A549 (cell line): ENCODE results near the gene ARHGAP40. TPM values are rescaled to one million over a fixed set of nuclear protein-coding genes. Genes with fewer than 3 reads are reported as not detected.
A peak's percentile ranks its signal among the peaks of the same experiment; 100 is the strongest.

Experiments
- ATAC-seq, 2 experiments: fragments of 200-7000 bp in 1 of 2; fragments of >200 bp in 1 of 2; cut with Nextera tagmentation in 1 of 2; cut with Tn5 transposase in 1 of 2; 3 replicates each; pipeline versions ENCODE4 v1.8.0 to v1.9.1; 2018 to 2020; ENCODE audit warnings: mild to moderate bottlenecking in 1 of 2, moderate library complexity in 1 of 2
- CTCF ChIA-PET: fragments of 300-600 bp; sonication (Branson Sonifier 250); formaldehyde crosslinking; extraction: SDS; loops from one replicate; lab custom pipeline; 2021; ENCODE audit warnings: antibody characterized with exemption, inconsistent platforms; lab: Yijun Ruan, JAX
- POLR2A ChIA-PET: fragments of 350-600 bp; formaldehyde crosslinking; extraction: SDS; loops from one replicate; lab custom pipeline; 2021; ENCODE audit warnings: antibody characterized with exemption, inconsistent platforms; lab: Yijun Ruan, JAX
- DNase-seq, 2 experiments: peaks; one replicate each; pipeline versions ENCODE4 v3.0.0 to v3.0.0-alpha.2; 2011 to 2016; ENCODE audit warnings: low read depth in 1 of 2, low spot score in 1 of 2
- FAIRE-seq: peaks from 2 replicates; lab custom pipeline; 2011; peaks lifted over from hg19 to GRCh38; lab: Jason Lieb, UNC
- H3K27ac ChIP-seq, 2 experiments: fragments of >200 bp; sonication (Bioruptor Twin); formaldehyde crosslinking; 3 replicates each; pipeline ENCODE4 v1.5.1; 2016 to 2017
- H3K4me1 ChIP-seq: fragments of >200 bp; sonication (Bioruptor Twin); formaldehyde crosslinking; 3 replicates; pipeline ENCODE4 v1.6.1; 2016
- H3K4me2 ChIP-seq: fragments of >200 bp; sonication (Bioruptor Twin); formaldehyde crosslinking; 3 replicates; pipeline ENCODE4 v1.6.1; 2016
- H3K4me3 ChIP-seq: fragments of >200 bp; sonication (Bioruptor Twin); formaldehyde crosslinking; 3 replicates; pipeline ENCODE4 v1.5.1; 2016
- H3K9me3 ChIP-seq: fragments of >200 bp; sonication (Bioruptor Twin); formaldehyde crosslinking; 3 replicates; pipeline ENCODE4 v1.6.1; 2016
- ATOH8 ChIP-seq: fragments of 250-450 bp; sonication (Bioruptor Pico); IDR thresholded peaks from 2 replicates; pipeline ENCODE4 v1.5.0; 2020; ENCODE audit warnings: low read depth, mild to moderate bottlenecking, moderate library complexity
- BCL3 ChIP-seq: fragments of >200 bp; sonication (Bioruptor Twin); formaldehyde crosslinking; IDR thresholded peaks from 3 replicates; pipeline ENCODE4 v1.6.1; 2016
- CBX8 ChIP-seq: fragments of 200-600 bp; sonication (generic); IDR thresholded peaks from 2 replicates; pipeline ENCODE4 v1.6.1; 2016
- CHD2 ChIP-seq: fragments of 150-350 bp; IDR thresholded peaks from 2 replicates; pipeline ENCODE4 v1.6.1; 2014; ENCODE audit warnings: low read length; ENCODE audit not compliant: partially characterized antibody
- CTCF ChIP-seq: fragments of >200 bp; sonication (Bioruptor Twin); formaldehyde crosslinking; IDR thresholded peaks from 3 replicates; pipeline ENCODE4 v1.5.1; 2016
- EHMT2 ChIP-seq: fragments of 200-600 bp; sonication (generic); IDR thresholded peaks from 2 replicates; pipeline ENCODE4 v1.6.1; 2016; ENCODE audit warnings: antibody characterized with exemption, low read depth, mild to moderate bottlenecking, moderate library complexity
- EP300 ChIP-seq, 2 experiments: fragments of >200 bp; sonication (Bioruptor Twin); formaldehyde crosslinking; IDR thresholded peaks; 2 replicates in 1 of 2; 3 replicates in 1 of 2; pipeline ENCODE4 v1.6.1; 2016 to 2017
- ESRRA ChIP-seq: fragments of 150-350 bp; IDR thresholded peaks from 2 replicates; pipeline ENCODE4 v1.6.1; 2014; ENCODE audit warnings: mild to moderate bottlenecking, low read length, borderline replicate concordance
- FOXS1 ChIP-seq: fragments of 250-450 bp; sonication (Bioruptor Pico); IDR thresholded peaks from 2 replicates; pipeline ENCODE4 v1.5.0; 2020; ENCODE audit warnings: mild to moderate bottlenecking, moderate library complexity
- HEYL ChIP-seq: fragments of 250-450 bp; sonication (Bioruptor Pico); IDR thresholded peaks from 2 replicates; pipeline ENCODE4 v1.8.0; 2021; ENCODE audit warnings: mild to moderate bottlenecking, moderate library complexity
- HOXA7 ChIP-seq: fragments of 250-450 bp; sonication (Bioruptor Pico); IDR thresholded peaks from 2 replicates; pipeline ENCODE4 v1.5.0; 2020; ENCODE audit warnings: mild to moderate bottlenecking, moderate library complexity
- HOXB5 ChIP-seq: fragments of 250-450 bp; sonication (Bioruptor Pico); IDR thresholded peaks from 2 replicates; pipeline ENCODE4 v1.5.0; 2020; ENCODE audit warnings: mild to moderate bottlenecking, moderate library complexity
- JUN ChIP-seq, 2 experiments: fragments of >200 bp; sonication (Bioruptor Twin); formaldehyde crosslinking; IDR thresholded peaks; 2 replicates in 1 of 2; 3 replicates in 1 of 2; pipeline ENCODE4 v1.6.1; 2016 to 2017
- JUNB ChIP-seq: fragments of >200 bp; sonication (Bioruptor Twin); formaldehyde crosslinking; IDR thresholded peaks from 2 replicates; pipeline ENCODE4 v1.6.1; 2016
- MAFK ChIP-seq: fragments of 450-650 bp; IDR thresholded peaks from 2 replicates; pipeline ENCODE4 v1.6.1; 2014; ENCODE audit not compliant: partially characterized antibody
- MYC ChIP-seq: IDR thresholded peaks from 2 replicates; pipeline ENCODE4 v1.6.1; 2012; ENCODE audit warnings: mild to moderate bottlenecking, inconsistent platforms, low read length, improper control_type of control experiment, borderline replicate concordance
- NFE2L2 ChIP-seq: fragments of 150-350 bp; conservative IDR thresholded peaks from 2 replicates; pipeline ENCODE4 v1.6.1; 2014; ENCODE audit warnings: low read length
- RFX5 ChIP-seq: fragments of 450-650 bp; IDR thresholded peaks from 2 replicates; pipeline ENCODE4 v1.7.1; 2014; ENCODE audit warnings: antibody characterized with exemption, mild to moderate bottlenecking, moderate library complexity
- RNF2 ChIP-seq: fragments of 200-600 bp; sonication (generic); IDR thresholded peaks from 2 replicates; pipeline ENCODE4 v1.6.1; 2016; ENCODE audit warnings: low read depth, mild to moderate bottlenecking, antibody characterized with exemption, moderate library complexity, borderline replicate concordance
- SREBF2 ChIP-seq: fragments of 450-650 bp; IDR thresholded peaks from 2 replicates; pipeline ENCODE4 v1.6.1; 2014; ENCODE audit warnings: mild to moderate bottlenecking, moderate library complexity
- TFCP2L1 ChIP-seq: fragments of 250-450 bp; sonication (Bioruptor Pico); IDR thresholded peaks from 2 replicates; pipeline ENCODE4 v1.5.0; 2021; ENCODE audit warnings: mild to moderate bottlenecking
- TP53 ChIP-seq: fragments of 250-450 bp; sonication (Bioruptor Pico); IDR thresholded peaks from 2 replicates; pipeline ENCODE4 v1.5.0; 2021; ENCODE audit warnings: mild to moderate bottlenecking, moderate library complexity
- USF2 ChIP-seq: fragments of 450-650 bp; IDR thresholded peaks from 2 replicates; pipeline ENCODE4 v1.6.1; 2014; ENCODE audit warnings: antibody characterized with exemption
- ZC3H11A ChIP-seq: fragments of 450-650 bp; IDR thresholded peaks from 2 replicates; pipeline ENCODE4 v1.6.1; 2014; ENCODE audit warnings: antibody characterized with exemption, mild to moderate bottlenecking
- ZFP36 ChIP-seq: fragments of 450-650 bp; IDR thresholded peaks from 2 replicates; pipeline ENCODE4 v1.6.1; 2014; ENCODE audit warnings: borderline replicate concordance; ENCODE audit not compliant: partially characterized antibody
- ZNF302 ChIP-seq: fragments of 250-450 bp; sonication (Bioruptor Pico); IDR thresholded peaks from 2 replicates; pipeline ENCODE4 v1.9.0; 2021; ENCODE audit warnings: inconsistent platforms, mild to moderate bottlenecking, moderate library complexity
- ZSCAN20 ChIP-seq: fragments of 250-450 bp; sonication (Bioruptor Pico); IDR thresholded peaks from 2 replicates; pipeline ENCODE4 v1.8.0; 2022; ENCODE audit warnings: mild to moderate bottlenecking, moderate library complexity
- WGBS: methylation state at CpG from one replicate; pipeline ENCODE4 v1.1.6; 2017; ENCODE audit errors: missing lambda C conversion rate; 5-methylcytosine and 5-hydroxymethylcytosine counted together
- polyA plus RNA-seq, 4 experiments: library from polyadenylated mRNA; depleted of rRNA in 3 of 4; stranded (reverse); fragments of >200 nt; fragmentation: RNase III in 1 of 4; extraction: RNeasy Plus Mini Kit Qiagen cat#74134 plus additional on column Dnase treatment in 1 of 4; gene quantifications; 2 replicates in 3 of 4; 3 replicates in 1 of 4; pipeline ENCODE4 v1.2.3, GENCODE V29; 2011 to 2017

Gene ARHGAP40
- polyA plus RNA-seq, 2 of the 4 experiments (the other 2 are of a cell fraction), result not detected

GRCh38 chr20:38663660-38664059 is 62.1 kb downstream of the ARHGAP40 start:
- ChIA-PET POLR2A (no interaction called here), CTCF (interaction anchor here (0.7 kb wide), 1 partner anchor 93 kb away, joined by 4 read pairs; no protein-coding TSS in a partner anchor)
- Histone ChIP-seq H3K4me1 (no peaks in the 10 kb centered on the region), H3K4me3 (no peak overlapping the region), H3K9me3 (no peaks in the 10 kb centered on the region), H3K27ac (no peak overlapping the region), H3K4me2 (no peak overlapping the region)
- FAIRE-seq (no peak), DNase-seq (no peak), ATAC-seq (no peak)
- TF ChIP-seq JUNB (no peak), MYC (no peak), CTCF (no peak), ZSCAN20 (CRISPR knock-in tag) (no peak), HEYL (CRISPR knock-in tag) (no peak), ZNF302 (CRISPR knock-in tag) (no peak), FOXS1 (CRISPR knock-in tag) (no peak), EHMT2 (no peak), USF2 (no peak), ESRRA (no peak), BCL3 (no peak), MAFK (no peak), HOXA7 (CRISPR knock-in tag) (no peak), NFE2L2 (no peak)
- 4% methylated on average over 3 of the region's 3 CpGs for WGBS

- no peak for FAIRE-seq
- POLR2A ChIA-PET, result no interaction called here
Observed at GRCh38 chr20:38664284-38664683, 62.7 kb downstream of the ARHGAP40 start.

GRCh38 chr20:38665094-38665493 is 63.5 kb downstream of the ARHGAP40 start:
- FAIRE-seq (no peak), DNase-seq (no peak), ATAC-seq (peak in 1 of 2 experiments; percentile 44; a peak in 2 of 6 replicates)
- ChIA-PET CTCF (interaction anchor here (1.1 to 3.5 kb wide), 3 partner anchors 7 to 86 kb away, joined by 3 to 13 read pairs (median 8); no protein-coding TSS in a partner anchor), POLR2A (no interaction called here)
- WGBS, result 7% methylated on average over 3 of the region's 3 CpGs
- TF ChIP-seq TFCP2L1 (CRISPR knock-in tag), result no peak
- no peak for TF ChIP-seq CBX8
- no peak for TF ChIP-seq RFX5
- TF ChIP-seq FOXS1 (CRISPR knock-in tag), result no peak
- no peak for TF ChIP-seq HOXB5 (CRISPR knock-in tag)
- TF ChIP-seq EP300 (IDR thresholded peaks at IDR 0.05), result no peak
- TF ChIP-seq HEYL (CRISPR knock-in tag), result no peak
- no peak for TF ChIP-seq JUN (IDR thresholded peaks at IDR 0.05)
- TF ChIP-seq ZFP36, result no peak
- no peak for TF ChIP-seq CHD2
- no peak for TF ChIP-seq ATOH8 (CRISPR knock-in tag)
- no peak for TF ChIP-seq ZC3H11A
- TF ChIP-seq RNF2, result no peak
- TF ChIP-seq JUNB, result no peak
- Histone ChIP-seq H3K27ac (no peak overlapping the region), H3K4me2 (no peak overlapping the region), H3K9me3 (no peaks in the 10 kb centered on the region), H3K4me1 (no peaks in the 10 kb centered on the region), H3K4me3 (no peak overlapping the region)

More at GRCh38 chr20:38664284-38664683, 62.7 kb downstream of the ARHGAP40 start:
- Histone ChIP-seq H3K4me3 (no peak overlapping the region), H3K4me2 (no peak overlapping the region), H3K27ac (no peak overlapping the region), H3K9me3 (no peaks in the 10 kb centered on the region), H3K4me1 (no peaks in the 10 kb centered on the region)
- CTCF ChIA-PET, result no interaction called here
- TF ChIP-seq SREBF2 (no peak), TP53 (CRISPR knock-in tag) (no peak)
- DNase-seq (no peak), ATAC-seq (no peak)
- 41% methylated on average over 2 of the region's 2 CpGs for WGBS
